ENCODE data around the gene SLCO1B3.

SLCO1B3 gene

GRCh38 chr12:20885552-20885951 is 75.0 kb downstream of the SLCO1B3 start:
- no peak for DNase-seq

- DNase-seq, result no peak
Observed at GRCh38 chr12:20917269-20917668, 106.8 kb downstream of the SLCO1B3 start.

GRCh38 chr12:20917819-20918218 is 107.3 kb downstream of the SLCO1B3 start:
- no peak for DNase-seq

- no peak for DNase-seq
Observed at GRCh38 chr12:20931894-20932293, 121.4 kb downstream of the SLCO1B3 start.

GRCh38 chr12:20946732-20947131 is 136.2 kb downstream of the SLCO1B3 start:
- DNase-seq, result no peak

- DNase-seq, result no peak
Observed at GRCh38 chr12:20950248-20950647, 139.7 kb downstream of the SLCO1B3 start.

GRCh38 chr12:20963303-20963702 is 152.8 kb downstream of the SLCO1B3 start:
- no peak for DNase-seq

- no peak for DNase-seq
Observed at GRCh38 chr12:20963762-20964161, 153.3 kb downstream of the SLCO1B3 start.
